Adrenal gland (tissue), 12 donors: ENCODE data around the gene CHD9NB. TPM values are rescaled to one million over a fixed set of nuclear protein-coding genes. Genes with fewer than 3 reads are reported as not detected.

Experiments
- DNase-seq, 7 donors: peaks; one replicate each; pipeline ENCODE4 v3.0.0-alpha.2; 2019 to 2020
- H3K27ac ChIP-seq, 5 donors: fragments of 200-600 bp; sonication (generic) in 4 of 5; 1 replicate in 3 of 5; 2 replicates in 2 of 5; pipeline versions ENCODE4 v1.5.1 to v1.8.0; 2016 to 2020; ENCODE audit warnings: mild to moderate bottlenecking in 1 of 5
- H3K27me3 ChIP-seq: fragments of 200-600 bp; 2 replicates; pipeline ENCODE4 v1.8.0; 2021
- H3K36me3 ChIP-seq, 2 donors: fragments of 200-600 bp; replicated peaks in 1 of 2; 1 replicate in 1 of 2; 2 replicates in 1 of 2; pipeline versions ENCODE4 v1.5.1 to v1.8.0; 2018 to 2022
- H3K4me1 ChIP-seq, 2 donors: fragments of 200-600 bp; replicated peaks in 1 of 2; 1 replicate in 1 of 2; 2 replicates in 1 of 2; pipeline versions ENCODE4 v1.5.1 to v1.8.0; 2018 to 2021
- H3K4me3 ChIP-seq, 4 donors: fragments of 200-600 bp; sonication (generic) in 3 of 4; one replicate each; pipeline ENCODE4 v1.5.1; 2016 to 2018
- H3K9me3 ChIP-seq, 3 donors: fragments of 200-600 bp; sonication (generic) in 1 of 3; replicated peaks in 1 of 3; 1 replicate in 2 of 3; 2 replicates in 1 of 3; pipeline versions ENCODE4 v1.5.1 to v1.8.0; 2016 to 2021
- POLR2A ChIP-seq, 2 donors: fragments of 450-650 bp; IDR thresholded peaks; one replicate each; pipeline ENCODE4 v1.6.1; 2017; ENCODE audit warnings: antibody characterized with exemption in 2 of 2, mild to moderate bottlenecking in 2 of 2, moderate library complexity in 1 of 2
- WGBS, 4 donors: extraction: QIAGEN DNeasy Blood & Tissue Kit in 2 of 4; methylation state at CpG; one replicate each; pipeline versions ENCODE4 v1.1.5 to v1.1.7; 2013 to 2017; 5-methylcytosine and 5-hydroxymethylcytosine counted together
- intact Hi-C, 2 donors: fragments of 100-400 bp; cut with DNase I; formaldehyde crosslinking; loops; one replicate each; pipeline versions ENCODE4 v1.14.1 to v1.15.0; 2022 to 2023
- polyA plus RNA-seq, 3 donors: library from polyadenylated mRNA; stranded (reverse); fragments of 200-250 nt in 2 of 3; fragments of 350-450 nt in 1 of 3; fragmentation: Illumina TruSeq in 1 of 3; extraction: RNeasy Lipid Tissue Mini Kit (QIAGEN cat#74804) in 1 of 3; gene quantifications; one replicate each; pipeline ENCODE4 v1.2.3, GENCODE V29; 2013 to 2014
- total RNA-seq, 9 donors: library from RNA; depleted of rRNA in 4 of 9; stranded (reverse); fragments of >200 nt in 4 of 9; fragments of 120-200 nt in 1 of 9; fragmentation: NEBNext Ultra II Directional in 1 of 9; extraction: Animal tissue kit (Norgen Biotek cat#: 25700) in 1 of 9; gene quantifications; one replicate each; pipeline versions ENCODE4 v1.1.0 to v1.2.4, GENCODE V29; 2013 to 2023
- TF ChIP-seq, protein P1 (sequence below), 6 experiments: fragments of 450-650 bp in 4 of 6; fragments of 200-600 bp in 2 of 6; sonication (generic) in 1 of 6; IDR thresholded peaks; 1 replicate in 5 of 6; 2 replicates in 1 of 6; pipeline versions ENCODE4 v1.5.1 to v1.8.0; 2016 to 2021; ENCODE audit warnings: antibody characterized with exemption in 6 of 6, mild to moderate bottlenecking in 2 of 6, moderate library complexity in 1 of 6
- donor health status: healthy with polysubstance abuse.
- donor health status: Bipolar disorder and iron deficiency.
- donor health status: DM: yes; HTN: yes; CAD: no.
- donor health status: DM: no; HTN: no; CAD: no.
- donor health status: DM: no; HTN: no; CAD: no.
- donor health status: DM: yes; HTN: yes; CAD: no.

The CHD9NB gene
- total and polyA plus RNA-seq, 12 donors, result 0.11 to 1.3 (median 0.55) TPM

DNA sequence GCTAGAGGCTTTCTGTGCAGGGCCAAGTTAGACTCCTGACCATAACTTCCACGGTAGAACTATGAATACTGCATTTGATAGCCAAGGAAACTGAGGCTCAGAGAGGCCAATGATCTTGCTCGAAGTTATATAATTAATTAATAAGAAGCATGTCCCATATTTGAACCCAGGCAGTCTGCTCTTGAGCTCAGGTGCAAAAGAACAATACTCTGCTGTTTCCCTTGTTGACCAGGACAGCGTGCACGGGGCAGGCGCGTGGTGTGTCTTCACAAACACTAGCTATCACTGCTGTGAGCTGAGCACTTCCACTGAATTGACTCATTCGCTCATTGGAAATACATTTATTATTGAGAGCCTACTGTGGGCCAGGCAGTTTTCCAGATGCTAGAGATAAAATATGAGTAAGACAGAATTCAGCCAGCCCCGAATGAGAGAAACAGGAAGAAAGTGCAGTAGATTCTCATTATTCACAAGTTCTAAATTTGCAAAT, 3.7 kb upstream of the CHD9NB start:
- Histone ChIP-seq H3K9me3 (no peaks in the 10 kb centered on the region), H3K27ac (peak overlapping the region; percentile 58 to 96 (median 91)), H3K27me3 (no peaks in the 10 kb centered on the region), H3K36me3 (no peaks in the 10 kb centered on the region), H3K4me3 (peak overlapping the region in 1 of 4 donors; percentile 87), H3K4me1 (peaks cover 26 to 47% of the 10 kb centered on the region in 2 donors)
- DNase-seq, result peak in 5 of 7 donors; percentile 49 to 69 (median 61)
- TF ChIP-seq, protein P1, sequence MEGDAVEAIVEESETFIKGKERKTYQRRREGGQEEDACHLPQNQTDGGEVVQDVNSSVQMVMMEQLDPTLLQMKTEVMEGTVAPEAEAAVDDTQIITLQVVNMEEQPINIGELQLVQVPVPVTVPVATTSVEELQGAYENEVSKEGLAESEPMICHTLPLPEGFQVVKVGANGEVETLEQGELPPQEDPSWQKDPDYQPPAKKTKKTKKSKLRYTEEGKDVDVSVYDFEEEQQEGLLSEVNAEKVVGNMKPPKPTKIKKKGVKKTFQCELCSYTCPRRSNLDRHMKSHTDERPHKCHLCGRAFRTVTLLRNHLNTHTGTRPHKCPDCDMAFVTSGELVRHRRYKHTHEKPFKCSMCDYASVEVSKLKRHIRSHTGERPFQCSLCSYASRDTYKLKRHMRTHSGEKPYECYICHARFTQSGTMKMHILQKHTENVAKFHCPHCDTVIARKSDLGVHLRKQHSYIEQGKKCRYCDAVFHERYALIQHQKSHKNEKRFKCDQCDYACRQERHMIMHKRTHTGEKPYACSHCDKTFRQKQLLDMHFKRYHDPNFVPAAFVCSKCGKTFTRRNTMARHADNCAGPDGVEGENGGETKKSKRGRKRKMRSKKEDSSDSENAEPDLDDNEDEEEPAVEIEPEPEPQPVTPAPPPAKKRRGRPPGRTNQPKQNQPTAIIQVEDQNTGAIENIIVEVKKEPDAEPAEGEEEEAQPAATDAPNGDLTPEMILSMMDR (IDR thresholded peaks at IDR 0.05), result no peak
- intact Hi-C loops, result loop anchor here (5.0 to 10.0 kb wide), 3 partner anchors 36 to 148 kb away; no protein-coding TSS in a partner anchor
- 56 to 69% (median 61%) methylated on average over 8 of the region's 8 CpGs for WGBS, 4 donors

DNA sequence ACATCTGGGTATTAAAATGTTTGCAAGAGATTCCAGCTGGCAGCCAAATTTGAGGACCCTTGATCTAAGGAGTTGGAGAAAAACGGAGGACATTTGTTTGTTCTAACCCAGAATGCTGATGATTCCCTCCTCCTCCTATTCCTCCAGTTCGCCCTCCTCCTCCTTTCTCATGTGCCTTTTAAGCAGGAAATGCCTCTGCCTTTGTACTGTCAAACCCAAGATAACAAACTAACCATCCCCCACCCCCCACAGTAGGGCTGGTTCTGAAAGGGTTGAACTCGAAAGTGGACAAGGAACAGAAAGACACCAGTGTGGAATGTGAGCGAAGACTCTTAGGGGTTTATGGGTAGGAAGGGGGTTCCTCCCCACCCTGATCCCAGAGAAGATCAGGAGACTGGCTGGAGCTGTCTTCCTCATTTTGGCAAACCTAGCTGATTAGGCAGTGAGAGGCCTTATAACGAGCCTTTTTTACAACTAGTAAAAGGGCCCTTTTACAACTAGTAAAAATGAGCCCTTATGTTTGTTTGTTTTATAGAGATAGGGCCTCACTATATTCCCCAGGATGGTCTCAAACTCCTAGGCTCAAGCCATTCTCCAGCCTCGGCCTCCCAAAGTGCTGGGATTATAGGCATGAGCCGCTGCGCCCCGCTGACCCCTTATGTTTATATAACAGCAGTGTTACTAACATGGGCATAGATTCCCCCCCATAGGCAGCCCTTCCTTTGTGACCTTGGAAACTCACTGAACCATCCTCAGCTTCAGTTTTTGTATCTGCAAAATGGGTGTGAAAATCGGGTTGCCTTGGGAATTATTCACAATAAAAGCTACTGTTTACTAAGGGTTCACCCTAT, 3.1 kb upstream of the CHD9NB start:
- peak; percentile 51 to 80 (median 57) for DNase-seq
- no peaks in the 10 kb centered on the region for H3K27me3 ChIP-seq
- no peak for TF ChIP-seq POLR2A (IDR thresholded peaks at IDR 0.05)
- TF ChIP-seq, protein P1 (IDR thresholded peaks at IDR 0.05), result no peak
- H3K36me3 ChIP-seq, result no peaks in the 10 kb centered on the region
- intact Hi-C loops, result loop anchor here (2.0 to 10.0 kb wide), 4 partner anchors 37 to 149 kb away; no protein-coding TSS in a partner anchor
- peak overlapping the region; percentile 5 to 87 (median 44) for H3K4me3 ChIP-seq
- peak overlapping the region; percentile 51 to 96 (median 91) for H3K27ac ChIP-seq
- 36 to 41% (median 38%) methylated on average over 10 of the region's 10 CpGs for WGBS, 4 donors
- H3K9me3 ChIP-seq, result no peaks in the 10 kb centered on the region
- H3K4me1 ChIP-seq, result peaks cover 26 to 44% of the 10 kb centered on the region in 2 donors

DNA sequence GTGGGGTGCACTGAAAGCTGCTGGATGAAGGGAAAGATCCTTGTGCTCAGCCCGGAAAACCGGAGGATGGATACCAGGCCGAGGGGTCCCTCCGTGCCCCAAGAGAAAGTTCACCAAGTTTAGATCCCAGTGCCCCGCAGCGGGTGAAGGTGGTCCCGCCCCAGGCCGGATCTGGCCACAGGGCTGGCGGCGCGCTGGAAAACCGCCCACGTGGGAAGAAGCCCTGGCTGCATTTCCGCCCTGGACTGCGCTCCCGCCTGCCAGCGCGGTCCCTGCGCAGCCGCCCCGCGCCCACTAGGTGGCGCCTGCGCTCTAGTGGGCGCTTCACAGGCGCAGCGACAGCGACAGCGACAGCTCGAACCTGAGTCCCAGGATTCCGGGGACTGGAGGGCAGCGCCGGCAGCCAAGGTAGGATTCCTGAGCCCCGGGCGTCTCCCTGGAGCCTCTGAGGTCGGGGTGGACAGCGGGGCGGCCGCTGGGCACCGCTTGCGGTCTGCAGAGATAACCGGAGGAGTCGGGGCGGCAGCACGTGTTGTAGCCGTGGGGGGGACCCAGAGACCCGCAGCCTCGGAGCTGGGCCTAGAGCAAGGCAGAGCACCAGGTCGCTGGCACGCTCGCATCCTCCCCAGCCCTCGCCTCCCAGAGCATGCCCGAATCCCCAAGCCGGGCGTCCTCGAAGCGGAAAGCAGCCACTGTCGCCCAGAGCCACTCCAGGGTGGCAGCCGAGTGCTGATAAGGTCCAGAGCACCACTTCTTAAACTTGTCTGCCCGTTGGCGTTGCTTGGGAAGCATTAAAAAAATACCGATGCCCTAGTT, 2.2 kb upstream of the CHD9NB start, which contains the start of gene CHD9:
Gene CHD9 (plus strand): TSS at position 322 of the 816 bp plus-strand sequence. CDS start 101,099 bp downstream, outside the sequence.
- peak in 1 of 2 donors; percentile 48 for TF ChIP-seq POLR2A (IDR thresholded peaks at IDR 0.05)
- TF ChIP-seq, protein P1 (IDR thresholded peaks at IDR 0.05), result peak; percentile 92 to 100 (median 100)
- Histone ChIP-seq H3K4me1 (peaks cover 26 to 44% of the 10 kb centered on the region in 2 donors), H3K27me3 (no peaks in the 10 kb centered on the region), H3K9me3 (no peaks in the 10 kb centered on the region), H3K4me3 (peak within 1 kb of the TSS; percentile 5 to 95 (median 82)), H3K27ac (peak within 1 kb of the TSS; percentile 51 to 96 (median 91)), H3K36me3 (no peaks in the 10 kb centered on the region)
- intact Hi-C loops, result loop anchor here (2.0 to 10.0 kb wide), 4 partner anchors 37 to 150 kb away; no protein-coding TSS in a partner anchor
- peak; percentile 80 to 92 (median 87) for DNase-seq
- 0 to 2% (median 0%) methylated on average over 5 to 62 of the region's 62 CpGs for WGBS, 4 donors
